ENCODE data around the gene CSNK1E. TPM values are rescaled to one million over a fixed set of nuclear protein-coding genes. Genes with fewer than 3 reads are reported as not detected.

CSNK1E gene
- total and polyA plus RNA-seq, 2 of the 8 experiments (the other 6 are each of a cell fraction or from before 2014, with no cell fraction given), result 247 to 263 TPM

GRCh38 chr22:38303974-38304373, 13.3 kb downstream of the CSNK1E start (continued):
- no peak for TF ChIP-seq RFX5 (IDR thresholded peaks at IDR 0.05; ENCODE audit: borderline replicate concordance, low read depth, low read length)
- no peak for TF ChIP-seq RAD21 (IDR thresholded peaks at IDR 0.05 in 1 of 2, conservative IDR thresholded peaks at IDR 0.05 in 1 of 2; ENCODE audit: low read depth in 2 of 2, low read length in 2 of 2)

All from H1 (cell line).